CD4-positive, alpha-beta T cell treated with Interleukin-12 subunit alpha and Interleukin-12 subunit beta, for 1 hour (primary cell): ENCODE data around the gene HSPA1A.
A peak's percentile ranks its signal among the peaks of the same experiment; 100 is the strongest.
"Not testable (repeated sequence)": the region's sequence is repeated elsewhere in the genome, so short reads cannot be mapped to it uniquely, and the experiment has no call there.

Source experiments
- DNase-seq: peaks from one replicate; pipeline ENCODE4 v3.0.0-alpha.2; 2020

HSPA1A gene

GRCh38 chr6:31781244-31782125 lies 33.9 kb upstream of the HSPA1A start:
- no peak for DNase-seq

DNA sequence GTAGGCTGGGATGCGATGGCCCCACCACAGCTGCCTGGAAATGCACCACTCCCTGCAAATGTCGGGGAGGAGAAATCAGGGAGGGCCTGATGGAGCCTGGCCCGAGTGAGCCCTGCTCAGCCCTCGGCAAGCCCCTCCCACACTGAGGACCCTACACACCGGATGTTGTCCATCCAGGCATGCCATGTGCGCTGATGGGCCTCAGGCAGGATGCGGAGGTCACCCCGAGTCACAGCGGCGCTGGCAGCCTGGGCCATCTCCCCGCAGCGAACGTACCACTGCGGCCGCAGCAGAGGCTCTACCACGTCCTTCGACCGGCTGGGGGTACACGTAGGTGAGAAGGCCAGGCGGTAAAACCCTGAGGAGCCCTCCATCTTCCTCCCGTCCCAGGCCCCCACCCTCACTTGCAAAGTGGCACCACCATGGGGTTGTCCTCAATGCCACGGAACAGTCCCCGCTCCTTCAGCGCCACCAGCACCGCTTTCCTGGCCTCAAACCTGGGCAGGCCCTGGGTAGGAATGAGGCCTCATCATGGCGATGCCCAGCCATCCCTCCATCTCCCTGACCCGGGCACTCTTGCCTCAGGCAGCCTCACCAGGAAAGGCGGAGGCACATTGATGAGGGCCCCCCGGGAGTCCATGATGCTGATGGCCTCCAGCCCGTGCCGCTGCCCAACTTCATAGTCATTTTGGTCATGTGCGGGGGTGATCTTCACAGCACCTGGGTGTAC lies 33.1 kb upstream of the HSPA1A start:
- DNase-seq = no peak

GRCh38 chr6:31784098-31784925 lies 31.0 kb upstream of the HSPA1A start:
- no peak for DNase-seq

GRCh38 chr6:31785475-31785874 lies 29.9 kb upstream of the HSPA1A start:
- DNase-seq = no peak

- DNase-seq = no peak
Measured at GRCh38 chr6:31791324-31792089, 23.8 kb upstream of the HSPA1A start.

DNA sequence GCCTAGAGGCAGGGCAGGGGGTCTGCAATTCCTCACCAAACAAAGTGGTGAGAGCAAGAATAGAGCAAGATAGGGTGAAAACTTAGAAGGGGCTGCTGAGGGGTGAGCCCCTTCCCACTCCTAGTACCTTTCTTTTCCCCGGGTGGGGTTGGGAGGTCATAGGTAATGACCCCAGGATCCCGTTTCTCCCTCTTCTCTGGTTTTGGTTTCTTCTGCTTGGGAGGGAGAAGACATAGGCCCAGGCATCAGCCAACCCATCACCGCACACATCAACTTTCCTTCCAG lies 23.3 kb upstream of the HSPA1A start:
- no peak for DNase-seq

DNA sequence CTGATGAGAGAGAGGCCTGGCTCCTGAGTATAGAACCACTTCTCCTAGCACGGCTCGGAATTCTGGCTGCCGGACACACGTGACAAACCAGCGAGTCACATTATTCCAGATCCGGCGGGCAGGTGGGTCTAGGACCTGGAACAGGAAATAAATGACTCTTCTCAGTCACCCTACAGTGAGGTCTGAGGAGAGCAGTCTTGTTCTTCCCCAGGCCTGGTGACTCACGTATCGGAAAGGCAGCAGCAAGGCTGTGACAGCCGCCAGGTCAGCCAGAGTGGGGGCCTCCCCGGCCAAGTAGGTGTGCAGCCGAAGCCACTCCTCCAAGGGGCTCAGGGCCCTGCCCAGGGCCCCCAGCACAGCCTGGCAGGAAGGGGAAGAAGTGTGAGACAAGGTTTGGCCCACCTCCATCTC lies 22.6 kb upstream of the HSPA1A start:
- no peak for DNase-seq

GRCh38 chr6:31793927-31794245 lies 21.5 kb upstream of the HSPA1A start:
- not testable (repeated sequence) for DNase-seq

DNA sequence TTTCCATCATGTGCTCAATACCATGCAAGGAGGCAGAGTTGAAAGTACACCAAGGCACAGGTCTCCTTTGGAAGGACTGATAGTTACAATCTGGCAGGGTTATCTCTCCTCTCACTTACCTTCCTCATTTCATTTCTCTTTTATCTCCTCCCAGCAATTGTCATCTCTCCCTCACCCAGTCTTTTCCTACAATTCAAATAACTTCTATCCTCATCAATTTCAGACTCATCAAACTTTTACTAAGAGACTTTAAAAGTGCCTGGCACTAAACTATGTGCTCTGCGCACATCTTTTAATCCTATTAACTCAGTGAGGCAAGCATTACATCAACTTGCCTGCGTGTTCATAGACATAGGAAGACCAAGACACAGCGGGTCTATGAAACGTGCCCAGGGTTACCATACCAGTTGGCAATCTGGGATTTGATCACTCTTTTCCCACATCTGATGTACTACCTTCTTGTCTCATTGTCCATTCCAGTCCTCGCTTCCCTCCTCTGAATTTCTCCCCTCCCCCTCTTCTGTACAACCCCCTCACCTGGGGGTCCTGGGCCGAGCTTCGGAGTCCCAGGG lies 21.0 kb upstream of the HSPA1A start:
- DNase-seq = no peak

- no peak for DNase-seq
Measured at GRCh38 chr6:31794866-31795615, 20.3 kb upstream of the HSPA1A start.

GRCh38 chr6:31795616-31796298 lies 19.6 kb upstream of the HSPA1A start, which contains the start of gene VARS1:
Gene VARS1 (minus strand): TSS chr6:31795752. CDS start chr6:31795217, 535 bp downstream.
- peak; percentile 89 for DNase-seq

DNA sequence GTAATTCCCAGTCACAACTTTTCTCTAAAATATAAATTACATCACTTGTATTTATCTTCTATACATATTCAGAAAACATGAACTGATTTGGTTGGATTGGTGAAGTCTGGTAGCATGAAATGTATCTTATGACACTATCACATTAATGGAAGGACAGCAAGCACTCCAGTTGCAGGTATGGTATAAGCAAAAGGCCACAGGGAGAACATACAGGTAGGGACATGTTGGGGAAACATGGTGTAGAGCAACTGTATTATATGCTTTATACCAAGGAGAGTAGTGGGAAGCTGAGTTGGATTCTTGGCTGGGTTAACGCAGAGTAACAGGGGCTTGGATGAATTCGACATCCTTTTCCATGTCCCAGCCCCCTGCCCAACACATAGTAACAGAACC lies 18.4 kb upstream of the HSPA1A start:
- no peak for DNase-seq

- peak; percentile 65 for DNase-seq
Measured at GRCh38 chr6:31797588-31797987, 17.8 kb upstream of the HSPA1A start.

DNA sequence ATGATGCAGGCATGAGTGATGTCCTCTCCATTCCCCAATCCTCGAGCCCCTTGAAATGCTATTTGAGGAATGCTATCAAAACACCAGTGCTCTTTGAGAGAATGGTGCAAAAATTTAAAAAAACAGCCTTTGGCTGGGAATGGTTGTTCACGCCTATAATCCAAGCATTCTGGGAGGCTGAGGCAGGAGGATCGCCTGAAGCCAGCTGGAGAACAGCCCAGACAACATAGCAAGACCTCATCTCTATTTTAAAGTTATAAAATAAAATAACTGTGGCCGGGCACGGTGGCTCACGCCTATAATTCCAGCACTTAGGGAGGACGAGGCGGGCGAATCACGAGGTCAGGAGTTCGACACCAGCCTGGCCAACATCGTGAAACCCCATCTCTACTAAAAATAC lies 15.6 kb upstream of the HSPA1A start:
- no peak for DNase-seq

- DNase-seq = not testable (repeated sequence)
Measured at GRCh38 chr6:31801031-31801927, 14.1 kb upstream of the HSPA1A start.

DNA sequence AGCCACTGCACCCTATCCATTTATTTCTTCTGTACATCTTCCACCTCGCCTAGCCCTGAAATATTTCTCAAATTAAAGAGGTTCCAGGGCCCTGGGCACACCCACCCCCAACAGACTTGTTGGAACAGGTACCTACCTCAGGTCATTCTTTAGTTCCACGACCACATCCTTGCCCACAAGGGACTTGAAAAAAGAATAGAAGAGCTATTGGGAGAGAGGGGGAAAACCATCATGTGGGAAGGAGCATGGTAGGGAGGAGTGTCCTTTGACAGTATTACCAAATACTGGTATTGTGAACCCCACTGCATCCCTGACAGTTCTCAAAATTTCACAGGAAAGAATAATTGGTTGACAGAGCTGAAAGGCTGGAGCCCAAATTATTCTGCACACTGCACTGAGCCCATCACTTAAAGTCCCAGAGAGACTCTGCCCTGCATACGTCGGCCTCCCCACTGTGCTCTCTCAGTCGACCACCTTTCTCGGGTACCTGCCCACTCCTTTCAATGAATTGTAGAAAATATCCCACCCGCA lies 9.3 kb upstream of the HSPA1A start:
- DNase-seq = no peak

- DNase-seq = peak; percentile 98
Measured at GRCh38 chr6:31806470-31807272, 8.7 kb upstream of the HSPA1A start, which contains the start of gene LSM2. Gene LSM2 (minus strand): TSS chr6:31806966. CDS start chr6:31806757, 209 bp downstream.

- DNase-seq = not testable (repeated sequence)
Measured at GRCh38 chr6:31808599-31808998, 6.7 kb upstream of the HSPA1A start.

DNA sequence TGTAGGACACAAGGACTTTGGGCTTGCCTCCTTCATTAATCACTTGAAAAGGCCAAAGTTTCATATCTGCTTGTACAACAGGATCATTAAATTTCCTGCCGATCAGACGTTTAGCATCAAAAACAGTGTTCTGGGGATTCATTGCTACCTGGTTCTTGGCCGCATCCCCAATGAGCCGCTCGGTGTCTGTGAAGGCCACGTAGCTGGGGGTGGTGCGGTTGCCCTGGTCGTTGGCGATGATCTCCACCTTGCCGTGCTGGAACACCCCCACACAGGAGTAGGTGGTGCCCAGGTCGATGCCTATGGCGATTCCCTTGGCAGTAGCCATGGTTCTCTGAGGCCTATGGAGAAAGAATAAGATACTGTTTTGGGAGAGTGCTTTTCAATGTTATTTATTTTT lies 3.7 kb upstream of the HSPA1A start:
- DNase-seq = no peak
